SU-DHL-6 (cell line): Measurements from ENCODE around the gene CST8.

ENCODE experiments used
- H2AFZ ChIP-seq: fragments of 200-600 bp; sonication (generic); 2 replicates; pipeline ENCODE4 v1.6.1; 2014; ENCODE audit warnings: low read depth, mild to moderate bottlenecking, moderate library complexity, mixed read lengths, antibody characterized with exemption, low read length; ENCODE audit not compliant: severe bottlenecking
- H3F3A ChIP-seq: fragments of 200-600 bp; shearing (Covaris generic); 2 replicates; pipeline ENCODE4 v1.6.0; 2016; ENCODE audit warnings: antibody characterized with exemption, mild to moderate bottlenecking; ENCODE audit not compliant: insufficient read depth
- H3K27ac ChIP-seq: fragments of 200-600 bp; sonication (generic); 2 replicates; pipeline ENCODE4 v1.5.1; 2016; ENCODE audit warnings: low read depth, mild to moderate bottlenecking, low read length, moderate library complexity, mixed read lengths
- H3K27me3 ChIP-seq: fragments of 200-600 bp; sonication (generic), shearing (Covaris generic); 2 replicates; pipeline ENCODE4 v1.6.0; 2014; ENCODE audit warnings: mild to moderate bottlenecking, low read length
- H3K36me3 ChIP-seq: fragments of 200-600 bp; sonication (generic); 2 replicates; pipeline ENCODE4 v1.6.1; 2014; ENCODE audit warnings: mild to moderate bottlenecking, low read length, mixed read lengths
- H3K4me2 ChIP-seq: fragments of 300-600, 200-600 bp; shearing (Covaris generic), sonication (generic); 2 replicates; pipeline ENCODE4 v1.6.0; 2014; ENCODE audit warnings: low read length, low read depth, mild to moderate bottlenecking; ENCODE audit not compliant: poor library complexity, severe bottlenecking
- H3K4me3 ChIP-seq: fragments of 200-600 bp; sonication (generic); 2 replicates; pipeline ENCODE4 v1.5.1; 2014; ENCODE audit warnings: antibody characterized with exemption, low read length, mild to moderate bottlenecking, mixed read lengths; ENCODE audit not compliant: insufficient read depth, poor library complexity, severe bottlenecking
- H3K79me2 ChIP-seq: fragments of 200-600 bp; sonication (generic); 2 replicates; pipeline ENCODE4 v1.6.1; 2014; ENCODE audit warnings: mild to moderate bottlenecking, low read length, moderate library complexity; ENCODE audit not compliant: insufficient read depth
- H3K9ac ChIP-seq: fragments of 200-600 bp; sonication (generic); 2 replicates; pipeline ENCODE4 v1.7.0; 2014; ENCODE audit warnings: mild to moderate bottlenecking, low read length
- H3K9me2 ChIP-seq: fragments of 200-600 bp; sonication (generic); replicated peaks from 2 replicates; pipeline ENCODE4 v1.6.1; 2014; ENCODE audit warnings: low read length; ENCODE audit not compliant: insufficient read depth
- H3K9me3 ChIP-seq: fragments of 200-600 bp; sonication (generic); 2 replicates; pipeline ENCODE4 v1.6.1; 2014; ENCODE audit warnings: low read length, mixed read lengths; ENCODE audit not compliant: insufficient read depth
- H4K20me1 ChIP-seq: fragments of 200-600 bp; sonication (generic); 2 replicates; pipeline ENCODE4 v1.6.1; 2014; ENCODE audit warnings: low read depth, mild to moderate bottlenecking, antibody characterized with exemption, low read length, moderate library complexity, mixed read lengths
- CTCF ChIP-seq: fragments of 200-600 bp; sonication (generic); IDR thresholded peaks from one replicate; pipeline ENCODE4 v1.5.1; 2017; ENCODE audit warnings: antibody characterized with exemption, mild to moderate bottlenecking, low read length, moderate library complexity; ENCODE audit not compliant: insufficient read depth, poor library complexity, severe bottlenecking
- EZH2phosphoT487 ChIP-seq: fragments of 200-600 bp; sonication (generic), shearing (Covaris generic); conservative IDR thresholded peaks from 2 replicates; pipeline ENCODE4 v1.6.1; 2018; ENCODE audit warnings: mild to moderate bottlenecking, antibody characterized with exemption, low read length, moderate library complexity, mixed read lengths

CST8 gene

GRCh38 chr20:23488470-23488869 lies 2.4 kb upstream of the CST8 start:
- Histone ChIP-seq H2AFZ (no peak overlapping the region), H4K20me1 (no peaks in the 10 kb centered on the region), H3K4me2 (no peak overlapping the region), H3F3A (no peaks in the 10 kb centered on the region), H3K27me3 (no peaks in the 10 kb centered on the region), H3K9me2 (no peaks in the 10 kb centered on the region), H3K36me3 (no peaks in the 10 kb centered on the region), H3K4me3 (no peak overlapping the region), H3K9me3 (no peaks in the 10 kb centered on the region), H3K9ac (no peak overlapping the region), H3K27ac (no peak overlapping the region), H3K79me2 (no peaks in the 10 kb centered on the region)
- TF ChIP-seq EZH2phosphoT487 = no peak
- no peak for TF ChIP-seq CTCF

- H3K4me3 ChIP-seq = no peak overlapping the region
- TF ChIP-seq EZH2phosphoT487 = no peak
- no peak for TF ChIP-seq CTCF
- no peaks in the 10 kb centered on the region for H3K79me2 ChIP-seq
- no peaks in the 10 kb centered on the region for H4K20me1 ChIP-seq
- H3K27me3 ChIP-seq = no peaks in the 10 kb centered on the region
- H3K9ac ChIP-seq = no peak overlapping the region
- no peak overlapping the region for H3K4me2 ChIP-seq
- no peaks in the 10 kb centered on the region for H3K36me3 ChIP-seq
- H3K9me3 ChIP-seq = no peaks in the 10 kb centered on the region
- H3F3A ChIP-seq = no peaks in the 10 kb centered on the region
- no peak overlapping the region for H2AFZ ChIP-seq
- no peak overlapping the region for H3K27ac ChIP-seq
- no peaks in the 10 kb centered on the region for H3K9me2 ChIP-seq
Observed at GRCh38 chr20:23488996-23489395, 1.9 kb upstream of the CST8 start.

- Histone ChIP-seq H3K4me2 (no peak overlapping the region), H3K36me3 (no peaks in the 10 kb centered on the region)
Observed at GRCh38 chr20:23492292-23492691, 1.4 kb downstream of the CST8 start.

More at GRCh38 chr20:23492292-23492691, 1.4 kb downstream of the CST8 start:
- no peaks in the 10 kb centered on the region for H3K9me3 ChIP-seq
- H3K9ac ChIP-seq = no peak overlapping the region
- H3K27me3 ChIP-seq = no peaks in the 10 kb centered on the region
- H2AFZ ChIP-seq = no peak overlapping the region
- H3K9me2 ChIP-seq = no peaks in the 10 kb centered on the region
- no peaks in the 10 kb centered on the region for H3F3A ChIP-seq
- no peak overlapping the region for H3K27ac ChIP-seq
- no peaks in the 10 kb centered on the region for H3K79me2 ChIP-seq
- no peaks in the 10 kb centered on the region for H4K20me1 ChIP-seq
- no peak overlapping the region for H3K4me3 ChIP-seq
- TF ChIP-seq EZH2phosphoT487 = no peak
- TF ChIP-seq CTCF = no peak
